ENCODE measurements around the gene ANO4.

ANO4 gene

DNA sequence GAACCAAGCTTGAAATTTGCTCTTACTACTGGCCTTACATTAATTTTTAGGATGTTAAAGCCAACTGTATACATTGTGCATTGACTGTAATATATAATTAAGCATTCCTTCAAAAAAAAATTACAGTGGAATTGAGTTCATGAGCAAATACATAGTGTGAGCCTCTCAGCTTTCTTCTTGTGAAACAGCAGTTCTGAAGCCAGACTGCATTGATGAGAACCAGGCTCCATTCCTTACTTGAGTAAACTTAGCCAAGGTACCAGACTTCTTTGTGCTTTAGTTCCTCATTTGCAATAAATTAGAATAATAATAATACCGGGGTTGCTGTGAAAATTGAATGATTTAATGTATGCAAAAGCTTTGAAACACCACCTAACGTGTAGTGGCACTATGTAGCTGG lies 169.5 kb downstream of the ANO4 start:
- no peak overlapping the region for H4K12ac ChIP-seq (ENCODE audit: low read depth, low read length)
- H2BK120ac ChIP-seq (ENCODE audit: insufficient read depth, low read length, poor library complexity) = no peak overlapping the region
- H3K27me3 ChIP-seq (ENCODE audit: insufficient read depth, low read length) = no peaks in the 10 kb centered on the region
- H3K23ac ChIP-seq (ENCODE audit: low read length) = no peak overlapping the region
- peak overlapping the region; percentile 14 for H3K27ac ChIP-seq (ENCODE audit: low read depth, low read length)
- no peak overlapping the region for H4K91ac ChIP-seq (ENCODE audit: low read depth, low read length)
- no peak overlapping the region for H3K14ac ChIP-seq (ENCODE audit: low read length)
- H2BK5ac ChIP-seq (ENCODE audit: low read depth, low read length, poor library complexity) = no peak overlapping the region
- no peak overlapping the region for H3K4me2 ChIP-seq (ENCODE audit: low read length)
- no CpG with 5 or more reads among the region's 2 CpGs for WGBS (ENCODE audit: extremely low coverage, insufficient coverage, insufficient read length)
- H3K4me3 ChIP-seq (ENCODE audit: low read depth, low read length) = no peak overlapping the region
- H3K36me3 ChIP-seq (ENCODE audit: control insufficient read depth in 1 of 2, insufficient read depth in 2 of 2, low read length in 2 of 2) = no peaks in the 10 kb centered on the region
- H3K9ac ChIP-seq (ENCODE audit: low read length) = no peak overlapping the region
- H3K79me1 ChIP-seq (ENCODE audit: low read length) = no peaks in the 10 kb centered on the region
- no peaks in the 10 kb centered on the region for H3K9me3 ChIP-seq (ENCODE audit: insufficient read depth, low read depth, low read length)
- H3K4me1 ChIP-seq (ENCODE audit: control insufficient read depth in 1 of 2, insufficient read depth in 2 of 2, low read length in 2 of 2) = peaks cover 4 to 10% of the 10 kb centered on the region in 2 experiments
- no peak overlapping the region for H3K18ac ChIP-seq (ENCODE audit: low read length)
- DNase-seq = no peak
- H3K79me2 ChIP-seq (ENCODE audit: control insufficient read depth, insufficient read depth, low read length, poor library complexity) = no peaks in the 10 kb centered on the region
- no peak overlapping the region for H4K8ac ChIP-seq (ENCODE audit: low read depth, low read length)
- no peak overlapping the region for H3K4ac ChIP-seq (ENCODE audit: low read depth, low read length)
- H2BK12ac ChIP-seq (ENCODE audit: low read length) = no peak overlapping the region
- H2AK5ac ChIP-seq (ENCODE audit: low read length) = no peak overlapping the region
- no peak overlapping the region for H2AFZ ChIP-seq (ENCODE audit: insufficient read depth, low read length, poor library complexity)

DNA sequence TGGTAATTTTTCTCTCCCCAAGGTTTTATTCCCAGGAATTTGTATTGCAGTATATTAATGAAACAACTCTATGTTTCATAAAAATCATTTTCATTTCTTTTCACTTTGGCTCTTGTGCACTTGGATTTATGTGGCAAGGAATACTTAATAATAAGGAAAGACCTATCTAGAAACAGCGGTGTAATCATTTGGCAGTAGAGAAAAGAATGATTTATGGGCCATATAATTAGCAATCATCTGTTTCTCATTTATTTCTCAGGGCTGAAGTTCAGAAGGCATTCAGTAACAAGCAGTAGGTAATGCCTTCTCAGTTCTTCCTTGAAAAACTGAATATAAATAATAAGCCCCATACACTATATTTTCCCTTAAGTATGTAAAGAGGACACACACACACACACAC lies 172.6 kb downstream of the ANO4 start:
- H2BK5ac ChIP-seq (ENCODE audit: low read depth, low read length, poor library complexity) = no peak overlapping the region
- no peak overlapping the region for H3K14ac ChIP-seq (ENCODE audit: low read length)
- H3K79me1 ChIP-seq (ENCODE audit: low read length) = no peaks in the 10 kb centered on the region
- no CpG with 5 or more reads among the region's 1 CpG for WGBS (ENCODE audit: extremely low coverage, insufficient coverage, insufficient read length)
- no peak overlapping the region for H3K18ac ChIP-seq (ENCODE audit: low read length)
- no peak overlapping the region for H3K4me3 ChIP-seq (ENCODE audit: low read depth, low read length)
- H3K23ac ChIP-seq (ENCODE audit: low read length) = no peak overlapping the region
- H2BK12ac ChIP-seq (ENCODE audit: low read length) = no peak overlapping the region
- no peaks in the 10 kb centered on the region for H3K79me2 ChIP-seq (ENCODE audit: control insufficient read depth, insufficient read depth, low read length, poor library complexity)
- no peak overlapping the region for H3K4me2 ChIP-seq (ENCODE audit: low read length)
- peaks cover 4 to 10% of the 10 kb centered on the region in 2 experiments for H3K4me1 ChIP-seq (ENCODE audit: control insufficient read depth in 1 of 2, insufficient read depth in 2 of 2, low read length in 2 of 2)
- no peaks in the 10 kb centered on the region for H3K9me3 ChIP-seq (ENCODE audit: insufficient read depth, low read depth, low read length)
- no peak overlapping the region for H2AFZ ChIP-seq (ENCODE audit: insufficient read depth, low read length, poor library complexity)
- H3K27ac ChIP-seq (ENCODE audit: low read depth, low read length) = no peak overlapping the region
- no peak overlapping the region for H4K91ac ChIP-seq (ENCODE audit: low read depth, low read length)
- H3K27me3 ChIP-seq (ENCODE audit: insufficient read depth, low read length) = no peaks in the 10 kb centered on the region
- H4K12ac ChIP-seq (ENCODE audit: low read depth, low read length) = no peak overlapping the region
- no peak for DNase-seq
- no peak overlapping the region for H3K9ac ChIP-seq (ENCODE audit: low read length)
- H2AK5ac ChIP-seq (ENCODE audit: low read length) = no peak overlapping the region
- H3K4ac ChIP-seq (ENCODE audit: low read depth, low read length) = no peak overlapping the region
- no peak overlapping the region for H2BK120ac ChIP-seq (ENCODE audit: insufficient read depth, low read length, poor library complexity)
- H3K36me3 ChIP-seq (ENCODE audit: control insufficient read depth in 1 of 2, insufficient read depth in 2 of 2, low read length in 2 of 2) = no peaks in the 10 kb centered on the region
- no peak overlapping the region for H4K8ac ChIP-seq (ENCODE audit: low read depth, low read length)

- no peak for DNase-seq
These were observed 176.3 kb downstream of the ANO4 start for GRCh38 chr12:100970894-100971293.

GRCh38 chr12:100972121-100972520 lies 177.5 kb downstream of the ANO4 start:
- H3K4ac ChIP-seq (ENCODE audit: low read depth, low read length) = no peak overlapping the region
- H3K79me2 ChIP-seq (ENCODE audit: control insufficient read depth, insufficient read depth, low read length, poor library complexity) = no peaks in the 10 kb centered on the region
- WGBS (ENCODE audit: extremely low coverage, insufficient coverage, insufficient read length) = no CpG with 5 or more reads among the region's 2 CpGs
- H2BK12ac ChIP-seq (ENCODE audit: low read length) = no peak overlapping the region
- no peak overlapping the region for H4K8ac ChIP-seq (ENCODE audit: low read depth, low read length)
- H3K9me3 ChIP-seq (ENCODE audit: insufficient read depth, low read depth, low read length) = no peaks in the 10 kb centered on the region
- no peak overlapping the region for H3K27ac ChIP-seq (ENCODE audit: low read depth, low read length)
- no peak overlapping the region for H3K4me3 ChIP-seq (ENCODE audit: low read depth, low read length)
- no peak for DNase-seq
- no peak overlapping the region for H4K12ac ChIP-seq (ENCODE audit: low read depth, low read length)
- no peaks in the 10 kb centered on the region for H3K36me3 ChIP-seq (ENCODE audit: control insufficient read depth in 1 of 2, insufficient read depth in 2 of 2, low read length in 2 of 2)
- no peaks in the 10 kb centered on the region for H3K27me3 ChIP-seq (ENCODE audit: insufficient read depth, low read length)
- no peak overlapping the region for H3K18ac ChIP-seq (ENCODE audit: low read length)
- no peak overlapping the region for H2BK5ac ChIP-seq (ENCODE audit: low read depth, low read length, poor library complexity)
- no peak overlapping the region for H3K14ac ChIP-seq (ENCODE audit: low read length)
- H3K4me2 ChIP-seq (ENCODE audit: low read length) = no peak overlapping the region
- no peak overlapping the region for H2AK5ac ChIP-seq (ENCODE audit: low read length)
- no peaks in the 10 kb centered on the region for H3K79me1 ChIP-seq (ENCODE audit: low read length)
- no peak overlapping the region for H4K91ac ChIP-seq (ENCODE audit: low read depth, low read length)
- no peak overlapping the region for H2AFZ ChIP-seq (ENCODE audit: insufficient read depth, low read length, poor library complexity)
- H3K4me1 ChIP-seq (ENCODE audit: control insufficient read depth in 1 of 2, insufficient read depth in 2 of 2, low read length in 2 of 2) = peaks cover 0 to 2% of the 10 kb centered on the region in 2 experiments
- no peak overlapping the region for H2BK120ac ChIP-seq (ENCODE audit: insufficient read depth, low read length, poor library complexity)
- no peak overlapping the region for H3K9ac ChIP-seq (ENCODE audit: low read length)
- no peak overlapping the region for H3K23ac ChIP-seq (ENCODE audit: low read length)

More at GRCh38 chr12:100970894-100971293, 176.3 kb downstream of the ANO4 start:
- Histone ChIP-seq H2AFZ (ENCODE audit: insufficient read depth, low read length, poor library complexity) (no peak overlapping the region), H3K14ac (ENCODE audit: low read length) (no peak overlapping the region), H3K23ac (ENCODE audit: low read length) (no peak overlapping the region), H2BK12ac (ENCODE audit: low read length) (no peak overlapping the region), H3K9me3 (ENCODE audit: insufficient read depth, low read depth, low read length) (no peaks in the 10 kb centered on the region), H3K27me3 (ENCODE audit: insufficient read depth, low read length) (no peaks in the 10 kb centered on the region), H3K79me1 (ENCODE audit: low read length) (no peaks in the 10 kb centered on the region), H3K4ac (ENCODE audit: low read depth, low read length) (no peak overlapping the region), H4K8ac (ENCODE audit: low read depth, low read length) (no peak overlapping the region), H2AK5ac (ENCODE audit: low read length) (no peak overlapping the region), H3K9ac (ENCODE audit: low read length) (no peak overlapping the region), H3K18ac (ENCODE audit: low read length) (no peak overlapping the region), H4K12ac (ENCODE audit: low read depth, low read length) (no peak overlapping the region), H3K4me2 (ENCODE audit: low read length) (no peak overlapping the region), H3K4me1 (ENCODE audit: control insufficient read depth in 1 of 2, insufficient read depth in 2 of 2, low read length in 2 of 2) (peaks cover 0 to 2% of the 10 kb centered on the region in 2 experiments), H3K79me2 (ENCODE audit: control insufficient read depth, insufficient read depth, low read length, poor library complexity) (no peaks in the 10 kb centered on the region), H2BK5ac (ENCODE audit: low read depth, low read length, poor library complexity) (no peak overlapping the region), H4K91ac (ENCODE audit: low read depth, low read length) (no peak overlapping the region), H3K4me3 (ENCODE audit: low read depth, low read length) (no peak overlapping the region), H3K27ac (ENCODE audit: low read depth, low read length) (no peak overlapping the region), H3K36me3 (ENCODE audit: control insufficient read depth in 1 of 2, insufficient read depth in 2 of 2, low read length in 2 of 2) (no peaks in the 10 kb centered on the region), H2BK120ac (ENCODE audit: insufficient read depth, low read length, poor library complexity) (no peak overlapping the region)
- WGBS (ENCODE audit: extremely low coverage, insufficient coverage, insufficient read length) = no CpG with 5 or more reads among the region's 4 CpGs

Data from trophoblast cell (in vitro differentiated cells and primary cell).